Trophoblast cell (in vitro differentiated cells and primary cell): ENCODE measurements around the gene ZBTB2.

Experiments used
- DNase-seq, 2 donors: peaks; one replicate each; pipeline ENCODE4 v3.0.0-alpha.2; 2016
- H2AFZ ChIP-seq: 2 replicates; pipeline ENCODE4 v1.6.1; 2013; ENCODE audit warnings: low read length, moderate library complexity, mild to moderate bottlenecking; ENCODE audit not compliant: insufficient read depth, poor library complexity
- H2AK5ac ChIP-seq: 2 replicates; pipeline ENCODE4 v1.6.1; 2013; ENCODE audit warnings: mild to moderate bottlenecking, low read length
- H2BK120ac ChIP-seq: 2 replicates; pipeline ENCODE4 v1.6.1; 2013; ENCODE audit warnings: low read length, mild to moderate bottlenecking, moderate library complexity; ENCODE audit not compliant: insufficient read depth, poor library complexity
- H2BK12ac ChIP-seq: 2 replicates; pipeline ENCODE4 v1.6.1; 2013; ENCODE audit warnings: mild to moderate bottlenecking, low read length, moderate library complexity
- H2BK5ac ChIP-seq: 2 replicates; pipeline ENCODE4 v1.6.1; 2013; ENCODE audit warnings: low read length, low read depth, moderate library complexity, mild to moderate bottlenecking; ENCODE audit not compliant: poor library complexity
- H3K14ac ChIP-seq: 2 replicates; pipeline ENCODE4 v1.6.1; 2013; ENCODE audit warnings: mild to moderate bottlenecking, low read length
- H3K18ac ChIP-seq: 2 replicates; pipeline ENCODE4 v1.6.1; 2013; ENCODE audit warnings: mild to moderate bottlenecking, low read length
- H3K23ac ChIP-seq: 2 replicates; pipeline ENCODE4 v1.6.1; 2013; ENCODE audit warnings: low read length
- H3K27ac ChIP-seq: 2 replicates; pipeline ENCODE4 v1.5.1; 2013; ENCODE audit warnings: low read depth, mild to moderate bottlenecking, inconsistent platforms, low read length, moderate library complexity
- H3K27me3 ChIP-seq: 2 replicates; pipeline ENCODE4 v1.6.1; 2013; ENCODE audit warnings: inconsistent platforms, mild to moderate bottlenecking, low read length, moderate library complexity; ENCODE audit not compliant: insufficient read depth
- H3K36me3 ChIP-seq, 2 experiments: 1 replicate in 1 of 2; 2 replicates in 1 of 2; pipeline ENCODE4 v1.6.1; 2013; ENCODE audit warnings: low read length in 2 of 2, mild to moderate bottlenecking in 2 of 2, moderate library complexity in 1 of 2; ENCODE audit not compliant: insufficient read depth in 2 of 2, control insufficient read depth in 1 of 2
- H3K4ac ChIP-seq: 2 replicates; pipeline ENCODE4 v1.6.1; 2013; ENCODE audit warnings: low read depth, mild to moderate bottlenecking, low read length, moderate library complexity
- H3K4me1 ChIP-seq, 2 experiments: 1 replicate in 1 of 2; 2 replicates in 1 of 2; pipeline ENCODE4 v1.6.1; 2013; ENCODE audit warnings: low read length in 2 of 2, mild to moderate bottlenecking in 2 of 2, moderate library complexity in 1 of 2; ENCODE audit not compliant: insufficient read depth in 2 of 2, control insufficient read depth in 1 of 2
- H3K4me2 ChIP-seq: 2 replicates; pipeline ENCODE4 v1.6.1; 2013; ENCODE audit warnings: inconsistent platforms, mild to moderate bottlenecking, low read length, moderate library complexity
- H3K4me3 ChIP-seq: 2 replicates; pipeline ENCODE4 v1.5.1; 2013; ENCODE audit warnings: mild to moderate bottlenecking, low read depth, low read length, inconsistent platforms
- H3K79me1 ChIP-seq: one replicate; pipeline ENCODE4 v1.6.1; 2013; ENCODE audit warnings: low read length
- H3K79me2 ChIP-seq: 2 replicates; pipeline ENCODE4 v1.6.1; 2013; ENCODE audit warnings: low read length, mild to moderate bottlenecking; ENCODE audit not compliant: control insufficient read depth, insufficient read depth, poor library complexity
- H3K9ac ChIP-seq: 2 replicates; pipeline ENCODE4 v1.6.1; 2013; ENCODE audit warnings: mild to moderate bottlenecking, low read length
- H3K9me3 ChIP-seq: 2 replicates; pipeline ENCODE4 v1.6.1; 2013; ENCODE audit warnings: low read depth, mild to moderate bottlenecking, control low read depth, inconsistent platforms, low read length; ENCODE audit not compliant: insufficient read depth
- H4K12ac ChIP-seq: 2 replicates; pipeline ENCODE4 v1.6.1; 2013; ENCODE audit warnings: low read depth, mild to moderate bottlenecking, low read length, moderate library complexity
- H4K8ac ChIP-seq: 2 replicates; pipeline ENCODE4 v1.6.1; 2013; ENCODE audit warnings: low read depth, mild to moderate bottlenecking, low read length, moderate library complexity
- H4K91ac ChIP-seq: one replicate; pipeline ENCODE4 v1.6.1; 2013; ENCODE audit warnings: low read depth, mild to moderate bottlenecking, low read length, moderate library complexity
- WGBS: extraction: QIAGEN DNeasy Blood & Tissue Kit; methylation state at CpG from one replicate; pipeline ENCODE4 v1.1.7; 2013; ENCODE audit warnings: missing lambda C conversion rate; ENCODE audit not compliant: insufficient read length, insufficient coverage; ENCODE audit errors: extremely low coverage; 5-methylcytosine and 5-hydroxymethylcytosine counted together

ZBTB2 gene

DNA sequence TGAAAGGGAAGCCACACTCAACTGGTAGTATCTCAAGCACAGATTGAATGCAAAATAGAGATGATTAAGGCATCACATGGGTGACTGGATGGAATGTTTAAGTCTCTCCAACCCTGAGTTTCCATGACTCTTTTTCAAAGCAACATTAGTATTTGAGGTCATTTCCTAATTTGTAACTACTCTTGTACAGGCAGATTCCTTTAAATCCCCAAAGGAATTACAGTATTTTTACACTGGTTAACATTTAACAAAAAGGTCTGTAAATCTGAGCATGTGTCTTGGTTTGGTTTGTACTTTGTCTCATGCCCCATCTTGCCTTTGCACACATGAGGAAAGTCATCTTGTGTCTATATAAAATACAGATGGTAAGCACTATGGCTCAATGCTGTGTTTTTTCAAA lies 45.4 kb upstream of the ZBTB2 start:
- no peaks in the 10 kb centered on the region for H3K9me3 ChIP-seq
- H2AK5ac ChIP-seq: no peak overlapping the region
- peaks cover 9 to 13% of the 10 kb centered on the region in 2 experiments for H3K36me3 ChIP-seq
- H3K23ac ChIP-seq: no peak overlapping the region
- H3K18ac ChIP-seq: no peak overlapping the region
- no peak overlapping the region for H3K4ac ChIP-seq
- no peak overlapping the region for H2BK12ac ChIP-seq
- H2AFZ ChIP-seq: no peak overlapping the region
- no peak overlapping the region for H3K4me2 ChIP-seq
- no peak overlapping the region for H4K91ac ChIP-seq
- H3K79me1 ChIP-seq: no peaks in the 10 kb centered on the region
- H3K14ac ChIP-seq: no peak overlapping the region
- H3K9ac ChIP-seq: no peak overlapping the region
- no peak overlapping the region for H4K12ac ChIP-seq
- no peak overlapping the region for H2BK5ac ChIP-seq
- H3K27me3 ChIP-seq: no peaks in the 10 kb centered on the region
- H2BK120ac ChIP-seq: no peak overlapping the region
- no peak overlapping the region for H4K8ac ChIP-seq
- DNase-seq: peak in 1 of 2 donors; percentile 49
- H3K4me3 ChIP-seq: no peak overlapping the region
- no peaks in the 10 kb centered on the region for H3K4me1 ChIP-seq
- H3K27ac ChIP-seq: no peak overlapping the region
- H3K79me2 ChIP-seq: no peaks in the 10 kb centered on the region

DNA sequence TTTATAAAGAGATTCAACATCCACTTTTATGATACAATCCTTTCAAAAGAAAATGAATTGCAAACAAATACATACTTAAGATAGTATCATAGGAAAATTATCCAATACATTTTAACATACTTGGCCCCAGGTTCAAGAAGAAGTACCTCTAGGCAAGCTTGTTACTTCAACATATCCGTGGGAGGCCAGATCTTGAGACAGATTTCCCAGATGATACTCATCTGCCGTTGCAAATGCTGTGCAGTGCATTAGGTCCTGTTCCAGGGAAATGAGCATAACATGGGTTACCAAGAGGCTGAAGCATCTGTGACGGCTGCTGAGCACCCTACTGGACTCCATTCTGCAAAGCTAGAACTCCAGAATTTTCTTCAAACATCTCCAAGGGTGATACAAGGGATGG lies 44.9 kb upstream of the ZBTB2 start:
- Histone ChIP-seq H3K4me2 (no peak overlapping the region), H3K27ac (no peak overlapping the region), H3K79me2 (no peaks in the 10 kb centered on the region), H2AFZ (no peak overlapping the region), H2BK12ac (no peak overlapping the region), H4K12ac (no peak overlapping the region), H3K4me3 (no peak overlapping the region), H3K23ac (no peak overlapping the region), H3K4me1 (no peaks in the 10 kb centered on the region), H3K4ac (no peak overlapping the region), H2AK5ac (no peak overlapping the region), H3K27me3 (no peaks in the 10 kb centered on the region), H3K14ac (no peak overlapping the region), H2BK120ac (no peak overlapping the region), H3K79me1 (no peaks in the 10 kb centered on the region), H3K9ac (no peak overlapping the region), H4K91ac (no peak overlapping the region), H4K8ac (no peak overlapping the region), H3K18ac (no peak overlapping the region), H2BK5ac (no peak overlapping the region), H3K9me3 (no peaks in the 10 kb centered on the region), H3K36me3 (peaks cover 9 to 11% of the 10 kb centered on the region in 2 experiments)
- peak; percentile 42 to 76 for DNase-seq
- no CpG with 5 or more reads among the region's 3 CpGs for WGBS

DNA sequence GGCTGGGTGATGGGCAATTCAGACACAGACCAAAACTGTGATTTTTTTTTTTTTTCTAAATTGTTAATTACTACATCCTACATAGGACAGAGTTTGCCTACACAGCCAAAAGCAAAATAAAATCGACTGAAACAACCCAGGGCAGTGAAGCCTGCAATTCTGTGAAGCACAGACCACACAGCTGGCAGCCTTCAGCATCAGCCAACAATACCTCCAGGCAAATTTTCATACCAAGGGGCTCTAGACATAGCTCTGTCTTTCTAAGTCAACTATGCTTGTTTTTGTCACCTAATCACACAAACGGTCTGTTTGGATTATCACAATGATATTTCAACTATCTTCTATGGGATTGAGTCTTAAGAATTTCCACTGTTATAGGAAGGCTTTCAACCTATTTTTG lies 43.0 kb upstream of the ZBTB2 start:
- Histone ChIP-seq H3K27me3 (no peaks in the 10 kb centered on the region), H3K9ac (no peak overlapping the region), H3K79me2 (no peaks in the 10 kb centered on the region), H3K4me1 (peaks cover 0 to 2% of the 10 kb centered on the region in 2 experiments), H3K4ac (no peak overlapping the region), H4K12ac (no peak overlapping the region), H4K91ac (no peak overlapping the region), H3K4me3 (no peak overlapping the region), H3K18ac (no peak overlapping the region), H2AFZ (no peak overlapping the region), H2AK5ac (no peak overlapping the region), H3K36me3 (peaks cover 7 to 16% of the 10 kb centered on the region in 2 experiments), H3K27ac (no peak overlapping the region), H3K4me2 (no peak overlapping the region), H2BK120ac (no peak overlapping the region), H3K9me3 (no peaks in the 10 kb centered on the region), H3K14ac (no peak overlapping the region), H4K8ac (no peak overlapping the region), H2BK12ac (no peak overlapping the region), H3K23ac (no peak overlapping the region), H2BK5ac (no peak overlapping the region), H3K79me1 (no peaks in the 10 kb centered on the region)
- DNase-seq: peak; percentile 47 to 76
- no CpG with 5 or more reads among the region's 2 CpGs for WGBS

DNA sequence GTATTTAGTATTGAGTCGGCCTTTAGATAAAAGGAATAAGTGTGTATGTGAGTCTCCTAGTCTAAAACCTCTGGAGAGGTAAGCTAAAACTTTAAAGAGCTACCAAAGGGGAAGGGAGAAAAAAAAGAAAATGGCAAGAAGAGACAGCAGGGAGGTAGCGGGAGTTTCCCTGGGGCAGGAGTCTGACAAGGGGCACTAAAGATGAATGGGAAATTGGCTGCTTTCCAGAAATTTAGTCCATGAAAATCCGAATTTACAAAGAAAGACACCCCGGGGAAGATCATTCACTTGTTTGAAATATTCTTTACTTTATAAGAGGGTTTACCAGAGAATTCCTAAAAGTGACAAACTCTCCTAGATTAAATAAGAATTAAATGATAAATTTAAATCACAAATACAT lies 41.3 kb upstream of the ZBTB2 start:
- Histone ChIP-seq H3K27ac (no peak overlapping the region), H2AK5ac (no peak overlapping the region), H3K18ac (no peak overlapping the region), H2BK5ac (no peak overlapping the region), H3K9me3 (no peaks in the 10 kb centered on the region), H3K79me2 (no peaks in the 10 kb centered on the region), H3K4ac (no peak overlapping the region), H4K8ac (no peak overlapping the region), H4K12ac (no peak overlapping the region), H3K4me1 (peaks cover 0 to 2% of the 10 kb centered on the region in 2 experiments), H3K4me2 (no peak overlapping the region), H3K36me3 (peaks cover 11 to 15% of the 10 kb centered on the region in 2 experiments), H3K9ac (no peak overlapping the region), H2BK12ac (no peak overlapping the region), H3K4me3 (no peak overlapping the region), H2BK120ac (no peak overlapping the region), H2AFZ (no peak overlapping the region), H3K27me3 (no peaks in the 10 kb centered on the region), H4K91ac (no peak overlapping the region), H3K79me1 (no peaks in the 10 kb centered on the region), H3K14ac (no peak overlapping the region), H3K23ac (no peak overlapping the region)
- no CpG with 5 or more reads among the region's 4 CpGs for WGBS
- DNase-seq: no peak
